ENCODE measurements around the gene POGZ. TPM values are rescaled to one million over a fixed set of nuclear protein-coding genes. Genes with fewer than 3 reads are reported as not detected.

Gene POGZ
- total and polyA plus RNA-seq, 2 of the 4 experiments (the other 2 are of a cell fraction), result 20.8 to 33.5 TPM

DNA sequence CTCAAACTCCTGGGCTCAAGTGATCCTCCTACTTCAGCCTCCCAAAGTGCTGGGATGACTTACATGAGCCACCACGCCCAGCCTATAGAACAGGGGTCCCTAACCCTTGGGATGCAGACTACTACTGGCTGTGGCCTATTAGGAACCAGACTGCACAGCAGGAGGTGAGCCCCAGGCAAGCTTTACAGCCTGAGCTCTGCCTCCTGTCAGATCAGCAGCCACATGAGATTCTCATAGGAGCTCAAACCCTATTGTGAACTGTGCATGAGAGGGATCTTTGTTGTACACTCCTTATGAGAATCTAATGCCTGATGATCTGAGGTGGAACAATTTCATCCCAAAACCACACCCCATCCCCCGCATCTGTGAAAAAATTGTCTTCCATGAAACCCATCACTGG is 73.3 kb downstream of the POGZ start:
- Histone ChIP-seq H4K20me1 (ENCODE audit: insufficient read depth, low read length) (no peaks in the 10 kb centered on the region), H3K27ac (ENCODE audit: insufficient read depth, low read length) (no peak overlapping the region), H4K91ac (ENCODE audit: insufficient read depth, low read depth, low read length) (no peak overlapping the region), H4K8ac (ENCODE audit: low read depth in 2 of 2, low read length in 2 of 2) (no peak overlapping the region), H2BK20ac (ENCODE audit: low read depth, low read length) (no peak overlapping the region), H4K5ac (ENCODE audit: low read depth, low read length) (no peak overlapping the region), H3K18ac (ENCODE audit: low read depth, low read length) (no peak overlapping the region), H3K4me1 (ENCODE audit: control insufficient read depth, insufficient read depth, low read length) (no peaks in the 10 kb centered on the region), H3K9me3 (ENCODE audit: control insufficient read depth, insufficient read depth, low read length) (no peaks in the 10 kb centered on the region), H3K4me3 (ENCODE audit: insufficient read depth, low read depth, low read length) (no peak overlapping the region), H3K9ac (ENCODE audit: low read depth, low read length) (no peak overlapping the region), H3K56ac (ENCODE audit: extremely low read depth, insufficient read depth, low read length) (no peak overlapping the region), H2AK5ac (ENCODE audit: low read depth, low read length) (no peak overlapping the region), H3K4me2 (ENCODE audit: low read depth, low read length) (no peak overlapping the region), H2BK120ac (ENCODE audit: low read depth, low read length) (no peak overlapping the region), H3K9me1 (ENCODE audit: insufficient read depth, low read length) (no peaks in the 10 kb centered on the region), H2AK9ac (replicated peaks; ENCODE audit: low read depth, low read length, poor library complexity) (no peak overlapping the region), H3K4ac (ENCODE audit: low read depth, low read length) (no peak overlapping the region), H3K79me1 (ENCODE audit: low read depth in 1 of 2, low read length in 2 of 2) (no peaks in the 10 kb centered on the region), H2BK15ac (ENCODE audit: low read depth, low read length) (no peak overlapping the region), H2AFZ (replicated peaks; ENCODE audit: low read length, poor library complexity) (no peak overlapping the region), H3K27me3 (ENCODE audit: control insufficient read depth, insufficient read depth, low read length) (no peaks in the 10 kb centered on the region; the same call in 1 of the 2 replicates), H3K23ac (ENCODE audit: low read depth, low read length) (no peak overlapping the region), H3K14ac (replicated peaks; ENCODE audit: low read depth, low read length) (no peak overlapping the region), H2BK5ac (ENCODE audit: low read depth, low read length, poor library complexity, severe bottlenecking) (no peak overlapping the region), H3K36me3 (ENCODE audit: control insufficient read depth, insufficient read depth, low read length) (no peaks in the 10 kb centered on the region)
- BruUV-seq (replicated peaks), result no TSS peak
- ATAC-seq (ENCODE audit: low read depth) (no peak), DNase-seq (no peak)
- TF ChIP-seq POLR2A (IDR thresholded peaks at IDR 0.05; ENCODE audit: low read depth, low read length), result no peak
- TF ChIP-seq, protein P1, sequence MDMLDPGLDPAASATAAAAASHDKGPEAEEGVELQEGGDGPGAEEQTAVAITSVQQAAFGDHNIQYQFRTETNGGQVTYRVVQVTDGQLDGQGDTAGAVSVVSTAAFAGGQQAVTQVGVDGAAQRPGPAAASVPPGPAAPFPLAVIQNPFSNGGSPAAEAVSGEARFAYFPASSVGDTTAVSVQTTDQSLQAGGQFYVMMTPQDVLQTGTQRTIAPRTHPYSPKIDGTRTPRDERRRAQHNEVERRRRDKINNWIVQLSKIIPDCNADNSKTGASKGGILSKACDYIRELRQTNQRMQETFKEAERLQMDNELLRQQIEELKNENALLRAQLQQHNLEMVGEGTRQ (IDR thresholded peaks at IDR 0.05; ENCODE audit: low read depth, low read length), result no peak
- TF ChIP-seq, protein P2, sequence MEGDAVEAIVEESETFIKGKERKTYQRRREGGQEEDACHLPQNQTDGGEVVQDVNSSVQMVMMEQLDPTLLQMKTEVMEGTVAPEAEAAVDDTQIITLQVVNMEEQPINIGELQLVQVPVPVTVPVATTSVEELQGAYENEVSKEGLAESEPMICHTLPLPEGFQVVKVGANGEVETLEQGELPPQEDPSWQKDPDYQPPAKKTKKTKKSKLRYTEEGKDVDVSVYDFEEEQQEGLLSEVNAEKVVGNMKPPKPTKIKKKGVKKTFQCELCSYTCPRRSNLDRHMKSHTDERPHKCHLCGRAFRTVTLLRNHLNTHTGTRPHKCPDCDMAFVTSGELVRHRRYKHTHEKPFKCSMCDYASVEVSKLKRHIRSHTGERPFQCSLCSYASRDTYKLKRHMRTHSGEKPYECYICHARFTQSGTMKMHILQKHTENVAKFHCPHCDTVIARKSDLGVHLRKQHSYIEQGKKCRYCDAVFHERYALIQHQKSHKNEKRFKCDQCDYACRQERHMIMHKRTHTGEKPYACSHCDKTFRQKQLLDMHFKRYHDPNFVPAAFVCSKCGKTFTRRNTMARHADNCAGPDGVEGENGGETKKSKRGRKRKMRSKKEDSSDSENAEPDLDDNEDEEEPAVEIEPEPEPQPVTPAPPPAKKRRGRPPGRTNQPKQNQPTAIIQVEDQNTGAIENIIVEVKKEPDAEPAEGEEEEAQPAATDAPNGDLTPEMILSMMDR (conservative IDR thresholded peaks at IDR 0.05; ENCODE audit: low read depth, low read length), result no peak
- in situ Hi-C loops (cut with MboI; ENCODE audit: low sequenced_read_pairs), result no loop called here
- ChIA-PET CTCF (interaction anchor here (1.2 kb wide), 1 partner anchor 11 kb away, joined by 3 read pairs; no protein-coding TSS in a partner anchor), POLR2A (ENCODE audit: unreplicated experiment) (no interaction called here)
- dilution Hi-C loops (cut with HindIII; ENCODE audit: low sequenced_read_pairs, unreplicated experiment), result no loop called here
- intact Hi-C loops (cut with micrococcal nuclease), result no loop called here
- WGBS, 2 experiments (ENCODE audit: extremely low coverage in 2 of 2, insufficient read length in 1 of 2), result 20% methylated on average over 1 of the region's 2 CpGs; no CpG with 5 or more reads in 1 of the 2 experiments

Measured in IMR-90 (cell line).